MM.1S (cell line): ENCODE data around the gene PACRG.

ENCODE experiments used
- DNase-seq: peaks from one replicate; pipeline ENCODE4 v3.0.0-alpha.2; 2015
- H2AFZ ChIP-seq: fragments of 300-600 bp; sonication (generic); 2 replicates; pipeline ENCODE4 v1.6.0; 2016; ENCODE audit warnings: antibody characterized with exemption, low read length
- H3F3A ChIP-seq: fragments of 300-600 bp; sonication (generic); 2 replicates; pipeline ENCODE4 v1.6.1; 2016; ENCODE audit warnings: mild to moderate bottlenecking, antibody characterized with exemption, low read length, moderate library complexity, mixed read lengths; ENCODE audit not compliant: insufficient read depth
- H3K27ac ChIP-seq: fragments of 300-600 bp; sonication (generic); 2 replicates; pipeline ENCODE4 v1.5.1; 2016; ENCODE audit warnings: mild to moderate bottlenecking, low read length
- H3K27me3 ChIP-seq: fragments of 300-600 bp; sonication (generic); replicated peaks from 2 replicates; pipeline ENCODE4 v1.6.0; 2016; ENCODE audit warnings: low read length; ENCODE audit not compliant: insufficient read depth
- H3K36me3 ChIP-seq: fragments of 300-600 bp; sonication (generic); replicated peaks from 2 replicates; pipeline ENCODE4 v1.6.1; 2016; ENCODE audit warnings: mild to moderate bottlenecking, low read length, mixed read lengths; ENCODE audit not compliant: insufficient read depth
- H3K4me1 ChIP-seq: fragments of 300-600 bp; sonication (generic); 2 replicates; pipeline ENCODE4 v1.6.1; 2016; ENCODE audit warnings: low read length, mixed read lengths
- H3K4me2 ChIP-seq: fragments of 300-600 bp; sonication (generic); 2 replicates; pipeline ENCODE4 v1.6.0; 2016; ENCODE audit warnings: low read depth, low read length
- H3K4me3 ChIP-seq: fragments of 300-600 bp; sonication (generic); 2 replicates; pipeline ENCODE4 v1.5.1; 2016; ENCODE audit warnings: low read length, mixed read lengths
- H3K79me2 ChIP-seq: fragments of 300-600 bp; sonication (generic); 2 replicates; pipeline ENCODE4 v1.6.1; 2016; ENCODE audit warnings: mixed run types, low read length, mixed read lengths
- H3K9ac ChIP-seq: fragments of 300-600 bp; sonication (generic); 2 replicates; pipeline ENCODE4 v1.6.1; 2016; ENCODE audit warnings: low read length, mixed read lengths
- H3K9me2 ChIP-seq: fragments of 300-600 bp; sonication (generic); replicated peaks from 2 replicates; pipeline ENCODE4 v1.6.1; 2016; ENCODE audit warnings: mild to moderate bottlenecking, low read length, mixed read lengths; ENCODE audit not compliant: insufficient read depth
- H3K9me3 ChIP-seq: fragments of 300-600 bp; sonication (generic); replicated peaks from 2 replicates; pipeline ENCODE4 v1.6.1; 2016; ENCODE audit warnings: mild to moderate bottlenecking, low read length, mixed read lengths; ENCODE audit not compliant: insufficient read depth
- H4K20me1 ChIP-seq: fragments of 300-600 bp; sonication (generic); 2 replicates; pipeline ENCODE4 v1.6.1; 2016; ENCODE audit warnings: mild to moderate bottlenecking, low read length, moderate library complexity, mixed read lengths; ENCODE audit not compliant: insufficient read depth
- CTCF ChIP-seq: fragments of 300-600 bp; sonication (generic); IDR thresholded peaks from 2 replicates; pipeline ENCODE4 v1.5.1; 2016; ENCODE audit warnings: antibody characterized with exemption, low read length, mixed read lengths
- EZH2 ChIP-seq: fragments of 300-600 bp; sonication (generic); optimal IDR thresholded peaks from 2 replicates; pipeline ENCODE3; 2017; ENCODE audit warnings: low read depth, mild to moderate bottlenecking, antibody characterized with exemption, low read length, mixed read lengths
- EZH2phosphoT487 ChIP-seq: fragments of 300-600 bp; sonication (generic); IDR thresholded peaks from 2 replicates; pipeline ENCODE4 v1.6.1; 2018; ENCODE audit warnings: antibody characterized with exemption, low read length

Gene PACRG

GRCh38 chr6:163354761-163355425, 627.1 kb downstream of the PACRG start:
- no peak overlapping the region for H3K4me2 ChIP-seq
- H3K36me3 ChIP-seq = no peaks in the 10 kb centered on the region
- H2AFZ ChIP-seq = no peak overlapping the region
- H3K9me2 ChIP-seq = no peaks in the 10 kb centered on the region
- no peak overlapping the region for H3K9ac ChIP-seq
- H3K27ac ChIP-seq = no peak overlapping the region
- TF ChIP-seq EZH2 (no peak), EZH2phosphoT487 (no peak), CTCF (no peak)
- H3K4me1 ChIP-seq = no peaks in the 10 kb centered on the region
- no peaks in the 10 kb centered on the region for H3K79me2 ChIP-seq
- H3K9me3 ChIP-seq = no peaks in the 10 kb centered on the region
- H3K4me3 ChIP-seq = no peak overlapping the region
- DNase-seq = no peak
- H3K27me3 ChIP-seq = no peaks in the 10 kb centered on the region
- no peaks in the 10 kb centered on the region for H4K20me1 ChIP-seq
- H3F3A ChIP-seq = no peaks in the 10 kb centered on the region

GRCh38 chr6:163355426-163355991, 627.7 kb downstream of the PACRG start:
- no peak for DNase-seq
- Histone ChIP-seq H2AFZ (no peak overlapping the region), H3K4me3 (no peak overlapping the region)

GRCh38 chr6:163356324-163356723, 628.5 kb downstream of the PACRG start:
- Histone ChIP-seq H3K4me1 (no peaks in the 10 kb centered on the region), H3K4me3 (no peak overlapping the region), H2AFZ (no peak overlapping the region), H4K20me1 (no peaks in the 10 kb centered on the region), H3K9me2 (no peaks in the 10 kb centered on the region), H3K79me2 (no peaks in the 10 kb centered on the region), H3K36me3 (no peaks in the 10 kb centered on the region), H3K9me3 (no peaks in the 10 kb centered on the region), H3K27ac (no peak overlapping the region), H3F3A (no peaks in the 10 kb centered on the region), H3K4me2 (no peak overlapping the region), H3K27me3 (no peaks in the 10 kb centered on the region), H3K9ac (no peak overlapping the region)
- TF ChIP-seq EZH2 = no peak
- no peak for TF ChIP-seq CTCF
- no peak for TF ChIP-seq EZH2phosphoT487
- no peak for DNase-seq

More at GRCh38 chr6:163355426-163355991, 627.7 kb downstream of the PACRG start:
- Histone ChIP-seq H3K27ac (no peak overlapping the region), H3K9me3 (no peaks in the 10 kb centered on the region), H4K20me1 (no peaks in the 10 kb centered on the region), H3K27me3 (no peaks in the 10 kb centered on the region), H3K79me2 (no peaks in the 10 kb centered on the region), H3K4me2 (no peak overlapping the region), H3K36me3 (no peaks in the 10 kb centered on the region), H3K9me2 (no peaks in the 10 kb centered on the region), H3F3A (no peaks in the 10 kb centered on the region), H3K9ac (no peak overlapping the region), H3K4me1 (no peaks in the 10 kb centered on the region)
- TF ChIP-seq EZH2 = no peak
- no peak for TF ChIP-seq CTCF
- TF ChIP-seq EZH2phosphoT487 = no peak
